Endometrial microvascular endothelial cells (primary cell): ENCODE data around the gene ELMO2. TPM values are rescaled to one million over a fixed set of nuclear protein-coding genes. Genes with fewer than 3 reads are reported as not detected.

Experiments used
- in situ Hi-C: cut with HindIII; loops from 2 replicates; pipeline ENCODE4 v1.10.0; 2017; ENCODE audit warnings: low sequenced_read_pairs, low pct_unique_long_range_greater_than_20kb; ENCODE audit errors: inconsistent ontology term
- total RNA-seq: library from RNA; depleted of rRNA; stranded (reverse); fragments of >200 nt; gene quantifications from one replicate; pipeline ENCODE4 v1.2.3, GENCODE V29; 2015; ENCODE audit errors: inconsistent ontology term

ELMO2 gene
- total RNA-seq, 1 donor from 2014 or later = 41.7 TPM

DNA sequence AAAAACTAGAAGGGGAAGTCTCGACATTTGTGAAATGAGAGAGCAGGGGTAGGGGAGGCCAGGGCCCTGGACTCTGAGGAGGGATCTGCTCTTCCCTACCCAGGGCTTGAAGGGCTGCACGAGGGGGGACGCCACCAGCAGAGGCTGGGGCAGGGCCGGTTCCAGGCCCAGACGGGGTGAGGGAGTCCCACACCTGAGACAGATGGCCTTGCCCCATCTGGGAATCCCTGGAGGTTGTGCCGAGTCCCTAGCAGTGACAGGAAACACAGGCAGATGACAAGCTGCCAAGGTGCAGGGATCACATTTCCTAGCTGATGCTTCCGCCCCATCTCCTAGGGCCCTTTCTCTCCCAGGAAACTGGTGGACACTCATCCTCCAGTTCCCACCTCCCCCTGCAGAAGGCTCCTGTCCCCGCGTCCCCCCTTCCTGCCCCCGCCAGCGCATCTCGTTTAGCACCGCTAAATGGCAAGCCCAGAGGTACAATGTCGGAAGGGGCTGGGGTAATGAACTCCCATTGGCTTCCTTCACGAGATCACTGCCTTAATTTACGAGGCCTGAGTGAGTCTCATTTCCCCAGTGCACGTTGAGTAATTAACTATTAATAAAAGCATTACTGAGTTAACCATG is 63.0 kb downstream of the ELMO2 start:
- in situ Hi-C loops = no loop called here

GRCh38 chr20:46342451-46343347 is 63.7 kb downstream of the ELMO2 start:
- in situ Hi-C loops = no loop called here

- in situ Hi-C loops = no loop called here
These were observed 64.4 kb downstream of the ELMO2 start for GRCh38 chr20:46342010-46342378.

- in situ Hi-C loops = no loop called here
These were observed 65.1 kb downstream of the ELMO2 start for GRCh38 chr20:46341074-46342009.

DNA sequence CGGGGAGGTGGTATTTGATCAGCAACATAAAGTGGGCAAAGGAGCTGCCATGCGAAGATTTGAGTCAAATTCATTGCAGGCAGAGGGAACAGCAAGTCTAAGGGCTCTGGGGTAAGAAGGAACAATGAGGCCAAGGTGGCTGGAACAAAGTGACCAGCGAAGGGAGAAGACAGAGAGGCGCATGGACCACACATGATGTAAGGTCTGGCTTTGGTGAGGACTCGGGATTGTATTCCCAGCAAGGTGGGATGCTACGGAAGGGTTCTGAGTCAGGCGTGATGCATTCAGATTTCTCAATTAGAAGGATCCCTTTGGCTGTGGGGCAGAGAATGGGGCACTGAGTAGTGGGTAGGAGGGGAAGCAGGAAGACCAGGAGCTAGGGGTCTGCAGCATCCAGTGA is 67.4 kb downstream of the ELMO2 start:
- in situ Hi-C loops = no loop called here

DNA sequence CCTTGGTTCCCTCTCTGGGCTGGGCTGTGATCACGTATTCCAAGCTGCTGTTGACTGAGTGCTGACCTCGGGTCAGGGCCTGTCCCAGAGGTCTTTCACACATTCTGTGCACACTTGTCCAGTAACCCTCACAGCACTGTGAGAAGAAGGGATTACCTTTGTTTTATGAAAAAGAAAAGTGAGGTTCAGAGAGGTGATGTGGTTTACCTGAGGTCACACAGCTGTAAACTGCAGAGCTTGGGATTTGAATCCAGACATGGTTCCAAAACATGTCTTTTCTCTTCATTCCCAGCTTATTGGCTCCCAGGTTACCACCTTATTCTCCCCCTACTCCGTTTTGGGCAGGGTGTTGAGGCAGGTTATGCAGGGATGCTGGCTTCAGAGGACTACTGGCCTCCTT is 69.7 kb downstream of the ELMO2 start:
- in situ Hi-C loops = no loop called here

DNA sequence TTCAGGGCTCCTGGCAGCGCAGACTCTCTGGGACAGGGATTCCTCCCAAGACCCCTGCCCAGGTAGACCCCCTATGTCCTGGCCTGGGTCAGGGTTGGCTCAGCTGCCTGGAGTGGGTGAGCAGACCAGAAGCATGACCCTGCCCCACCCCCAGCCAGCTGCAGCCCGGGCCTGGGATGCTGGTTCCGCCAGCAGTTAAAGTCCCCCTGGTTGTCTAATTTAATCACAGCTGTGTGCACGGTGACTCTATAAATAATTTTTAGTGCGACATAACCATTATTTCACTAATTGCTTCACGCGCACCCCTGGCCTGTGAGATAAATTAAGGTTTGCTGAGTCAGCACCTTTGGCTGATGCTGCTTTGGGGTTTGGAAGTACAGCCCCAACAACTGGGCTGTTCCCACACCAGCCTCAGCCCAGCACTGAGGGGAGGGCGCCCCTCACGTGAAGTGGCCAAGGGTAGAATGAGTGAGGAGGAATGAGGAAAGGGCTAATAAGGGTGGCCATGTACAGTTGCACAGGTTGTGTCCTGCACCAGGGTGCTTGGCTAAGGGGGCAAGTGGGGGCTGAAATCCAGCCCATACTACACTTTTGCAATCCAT is 72.0 kb downstream of the ELMO2 start:
- in situ Hi-C loops = no loop called here

DNA sequence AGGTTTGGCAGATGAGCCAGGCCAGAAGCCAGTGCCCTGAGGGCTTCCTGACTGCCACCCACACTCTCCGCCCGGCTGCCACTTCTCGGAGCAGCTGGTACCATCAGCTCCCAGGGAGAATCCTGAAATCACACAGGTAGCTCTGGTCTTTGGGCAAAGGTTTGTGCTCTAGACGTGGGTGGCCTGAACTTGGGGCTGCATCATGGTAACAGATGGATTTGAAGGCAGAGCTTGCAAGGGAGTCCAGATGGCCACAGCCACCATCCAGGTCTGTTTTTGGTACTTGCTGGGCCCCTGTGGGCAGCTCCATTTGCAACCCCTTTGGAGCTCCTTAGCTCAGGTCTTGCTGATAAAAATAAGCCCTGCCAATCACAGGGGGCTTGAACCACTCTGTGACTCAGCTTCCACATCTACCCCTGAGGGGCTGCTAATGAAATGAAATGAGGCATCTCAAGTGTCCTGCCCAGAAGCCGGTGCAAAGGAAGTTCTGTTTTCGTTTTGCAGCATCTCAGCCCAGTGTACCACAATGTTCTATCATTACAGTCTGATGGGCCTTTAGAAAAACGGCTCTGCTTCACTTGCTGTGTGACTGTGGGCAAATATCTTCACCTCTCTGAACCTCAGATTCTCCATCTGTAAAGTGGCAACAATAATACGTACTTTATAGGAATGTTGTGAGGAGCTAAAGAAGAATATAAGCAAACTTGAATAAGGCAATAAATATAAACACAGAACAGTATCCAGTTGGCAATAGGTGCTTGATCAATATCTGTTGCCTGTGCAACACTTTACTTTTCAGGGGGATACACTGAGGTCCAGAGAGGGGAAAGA is 73.0 kb downstream of the ELMO2 start:
- in situ Hi-C loops = no loop called here

DNA sequence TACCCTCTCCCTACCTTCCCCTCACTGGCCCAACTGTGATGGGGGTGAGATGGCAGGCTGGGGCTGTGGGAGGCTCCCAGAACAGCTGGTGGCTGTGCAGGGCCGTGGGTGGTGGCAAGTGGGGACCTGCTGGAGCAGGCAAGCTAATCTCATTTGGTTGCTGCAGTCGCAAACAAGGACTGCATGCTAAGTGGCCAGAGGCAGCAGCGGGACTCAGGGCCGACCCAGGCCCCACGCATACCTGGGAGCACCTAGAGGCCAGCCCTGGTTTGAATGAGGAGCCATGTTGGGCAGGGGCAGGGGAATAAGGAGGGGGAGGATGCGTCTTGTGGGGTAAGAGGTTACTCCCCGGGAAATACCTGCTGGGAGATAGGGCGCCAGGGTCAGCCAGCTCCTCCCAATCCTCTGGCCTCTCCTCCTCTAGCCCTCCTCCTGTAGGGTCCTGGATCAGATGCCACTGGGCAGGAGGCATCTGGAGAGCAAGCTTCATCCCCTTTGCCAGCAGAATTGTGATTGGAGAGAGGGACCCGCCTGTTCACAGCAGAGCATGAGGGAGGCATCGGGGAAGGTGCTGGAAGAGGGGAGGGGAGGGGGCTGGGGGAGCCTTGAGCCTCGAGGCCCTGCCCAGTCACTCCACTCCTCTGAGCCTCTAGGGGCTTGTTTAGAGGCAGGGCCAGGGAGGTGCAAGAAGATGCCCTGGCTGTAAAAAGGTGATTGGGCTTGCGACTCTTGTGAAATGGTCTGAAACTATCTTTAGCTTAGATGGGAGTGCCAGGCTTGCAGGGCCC is 73.8 kb downstream of the ELMO2 start:
- in situ Hi-C loops = no loop called here

GRCh38 chr20:46331611-46332361 is 74.6 kb downstream of the ELMO2 start:
- in situ Hi-C loops = no loop called here

DNA sequence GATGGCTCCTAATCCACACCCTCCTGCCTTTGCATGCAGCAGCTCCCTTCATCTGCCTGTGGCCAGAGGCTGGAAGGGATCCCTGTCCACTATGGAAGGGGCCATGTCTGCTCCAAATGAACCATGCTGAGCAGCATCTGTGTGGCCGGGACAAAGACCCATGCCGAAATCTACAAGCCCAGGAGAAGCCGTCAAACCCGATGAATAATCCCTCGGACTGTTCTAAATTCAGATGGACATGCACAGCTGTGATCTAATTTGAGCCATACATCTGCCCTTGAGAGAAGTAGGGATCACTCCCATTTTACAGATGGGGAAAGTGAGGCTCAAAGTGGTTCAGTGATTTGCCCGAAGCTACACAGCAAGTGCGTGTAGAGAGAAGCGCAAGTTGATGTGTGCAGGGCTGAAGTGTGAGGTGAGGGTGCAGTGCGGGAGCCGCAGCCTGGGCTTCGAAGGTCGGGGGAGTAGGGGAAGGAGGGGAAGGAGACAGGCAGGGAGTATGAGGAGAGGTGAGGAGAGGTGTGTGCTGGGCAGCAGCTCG is 75.5 kb downstream of the ELMO2 start:
- in situ Hi-C loops = no loop called here

DNA sequence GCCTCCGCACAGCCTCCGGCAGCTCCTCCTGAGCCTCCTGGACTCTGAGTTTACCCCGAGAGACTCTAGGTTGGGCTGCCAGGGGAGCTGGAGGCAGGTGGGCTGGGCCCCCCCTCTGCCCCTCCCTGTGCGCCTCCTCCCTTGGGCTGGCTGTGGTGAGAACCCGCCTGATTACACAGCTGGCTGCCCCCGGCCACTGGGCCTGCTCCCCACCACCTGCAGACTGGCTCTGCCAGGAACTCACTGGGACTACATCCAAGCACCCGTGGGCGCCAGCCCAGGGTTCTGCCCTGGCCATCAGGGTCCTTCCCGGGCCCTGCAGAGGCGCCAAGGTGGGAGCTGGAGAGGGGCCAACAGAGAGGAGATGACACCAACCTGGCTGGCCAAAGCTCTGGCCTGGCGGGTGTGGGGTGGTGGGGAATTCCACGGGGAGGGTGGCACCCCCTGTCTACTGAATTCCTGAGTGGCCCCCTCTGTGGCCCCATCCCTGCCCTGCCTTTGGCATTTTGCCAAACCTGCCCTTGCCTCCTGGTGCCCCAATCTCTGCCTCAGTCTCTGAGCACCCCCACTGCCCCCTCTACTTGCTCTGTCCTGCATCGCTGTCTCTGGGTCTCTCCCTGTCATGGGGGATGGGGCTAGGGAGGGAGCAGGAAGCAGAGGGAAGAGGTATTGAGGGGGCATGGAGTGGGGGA is 76.2 kb downstream of the ELMO2 start:
- in situ Hi-C loops = no loop called here

GRCh38 chr20:46328200-46328882 is 78.1 kb downstream of the ELMO2 start:
- in situ Hi-C loops = no loop called here

DNA sequence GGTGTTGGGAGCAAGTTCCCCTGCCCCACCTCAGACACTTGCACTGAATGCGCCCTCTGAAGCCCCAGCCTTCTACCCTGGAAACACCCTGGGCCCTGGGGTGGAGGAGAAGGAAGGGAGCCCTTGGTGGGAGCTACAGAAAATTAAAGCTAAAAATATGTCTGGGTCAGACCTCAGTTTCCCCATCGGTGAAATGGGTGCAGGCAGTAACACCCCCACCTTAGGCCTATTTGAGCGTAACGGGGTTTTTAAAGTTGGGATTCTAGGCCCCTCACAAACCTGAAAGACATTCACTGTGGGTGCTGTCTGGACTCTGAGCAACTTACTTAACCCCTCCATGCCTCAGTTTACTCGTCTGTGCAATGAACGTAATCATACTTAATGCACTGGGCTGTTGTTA is 78.9 kb downstream of the ELMO2 start:
- in situ Hi-C loops = no loop called here

- in situ Hi-C loops = no loop called here
These were observed 80.6 kb downstream of the ELMO2 start for GRCh38 chr20:46325789-46326188.
